Activated naive CD8-positive, alpha-beta T cell treated with anti-CD3 and anti-CD28 coated beads, Interleukin-2, amount 50 U/mL, for 16 hours (primary cell): ENCODE data around the gene DLX4.

ENCODE experiments used
- DNase-seq: peaks from one replicate; pipeline ENCODE4 v3.0.0-alpha.2; 2020; ENCODE audit warnings: low read depth, low spot score

DLX4 gene

DNA sequence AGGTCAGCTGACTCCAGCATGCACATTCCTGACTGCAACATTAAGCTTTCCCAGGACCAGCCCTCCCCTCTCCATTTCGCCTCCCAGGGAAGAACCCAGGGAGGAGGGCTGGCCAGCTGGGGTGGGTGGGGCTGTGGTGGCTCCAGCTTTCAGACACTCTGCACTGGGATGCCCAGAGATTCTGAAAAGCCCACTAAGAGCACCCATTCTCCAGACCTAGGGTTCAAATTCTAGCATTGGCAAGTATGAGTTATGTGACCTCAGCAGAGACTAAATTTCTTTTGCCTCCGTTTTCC lies 18.2 kb downstream of the DLX4 start:
- DNase-seq, result no peak

DNA sequence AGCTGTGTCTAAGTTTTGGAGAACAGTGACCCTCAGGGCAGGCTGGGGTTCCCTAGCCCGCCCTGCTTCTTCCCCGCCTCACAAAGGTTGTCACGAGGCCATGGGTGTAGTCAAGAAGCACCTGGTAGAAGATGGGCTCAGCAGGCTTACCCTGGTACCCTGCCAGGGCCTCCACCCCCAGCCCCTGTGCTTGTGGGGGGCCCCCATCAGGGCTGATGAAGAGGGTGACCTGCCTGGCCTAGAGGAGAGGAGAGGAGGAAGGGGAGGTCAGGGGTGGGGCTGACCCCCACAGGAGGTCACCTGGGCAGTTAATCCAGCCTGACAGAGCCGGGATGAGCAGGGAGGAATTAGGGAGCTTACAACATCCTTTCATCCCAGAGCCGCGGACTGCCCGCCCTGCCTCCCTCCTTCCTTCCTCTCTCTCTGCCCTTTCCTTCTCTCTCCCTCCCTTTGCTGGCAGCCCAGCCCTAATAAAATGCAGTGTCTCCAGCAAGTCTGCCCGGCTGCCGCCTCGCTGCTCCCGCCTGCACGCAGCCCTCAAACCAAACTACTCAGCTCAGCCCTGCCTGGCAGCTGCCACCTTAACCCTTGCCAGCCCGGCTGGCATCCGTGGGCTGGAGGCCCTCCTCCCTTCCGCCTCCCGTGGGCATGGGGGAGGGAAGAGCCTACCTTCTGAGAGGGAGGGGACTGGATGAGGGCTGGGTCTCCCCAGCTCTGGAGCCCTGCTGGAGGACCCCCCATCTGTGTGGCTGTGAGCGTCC lies 18.9 kb downstream of the DLX4 start:
- no peak for DNase-seq

DNA sequence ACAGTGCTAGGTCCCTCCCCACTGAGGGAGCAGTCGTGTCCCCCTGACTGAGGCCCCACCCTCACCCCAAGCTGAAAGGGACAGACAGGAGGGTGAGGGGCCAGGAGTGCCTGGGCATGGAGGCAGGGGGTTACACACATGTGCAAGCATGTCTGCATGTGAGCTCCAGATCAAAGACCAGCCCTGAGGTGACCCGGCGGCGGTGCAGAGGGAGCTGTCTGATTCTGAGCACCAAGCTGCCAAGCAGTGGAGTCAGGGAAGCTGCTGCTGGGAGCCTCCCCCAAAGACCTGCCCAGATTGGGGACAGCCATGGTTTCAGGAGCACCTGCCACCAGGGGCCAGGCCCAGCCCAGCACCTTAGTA lies 20.5 kb downstream of the DLX4 start:
- DNase-seq, result no peak

GRCh38 chr17:49990331-49990730 lies 21.3 kb downstream of the DLX4 start:
- no peak for DNase-seq

DNA sequence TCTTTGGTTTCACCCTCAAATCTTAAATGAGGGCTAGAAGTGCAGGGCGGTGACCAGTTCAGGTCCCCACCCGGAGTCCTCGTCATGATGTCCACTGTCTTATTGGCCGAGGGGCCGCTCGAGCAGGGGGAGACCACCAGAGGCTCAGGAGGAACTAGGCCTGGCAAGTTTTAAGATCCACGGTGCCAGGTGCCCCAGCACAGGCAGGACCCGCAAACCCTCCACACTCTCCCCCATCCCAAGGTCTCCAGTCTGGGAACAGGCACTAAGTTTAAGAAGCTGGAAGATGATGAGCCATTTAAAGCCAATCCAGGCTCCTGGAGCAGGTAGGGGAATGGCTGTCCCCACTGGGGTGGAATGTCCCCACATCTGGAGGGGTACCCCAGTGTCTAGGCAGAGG lies 21.9 kb downstream of the DLX4 start:
- DNase-seq, result no peak

DNA sequence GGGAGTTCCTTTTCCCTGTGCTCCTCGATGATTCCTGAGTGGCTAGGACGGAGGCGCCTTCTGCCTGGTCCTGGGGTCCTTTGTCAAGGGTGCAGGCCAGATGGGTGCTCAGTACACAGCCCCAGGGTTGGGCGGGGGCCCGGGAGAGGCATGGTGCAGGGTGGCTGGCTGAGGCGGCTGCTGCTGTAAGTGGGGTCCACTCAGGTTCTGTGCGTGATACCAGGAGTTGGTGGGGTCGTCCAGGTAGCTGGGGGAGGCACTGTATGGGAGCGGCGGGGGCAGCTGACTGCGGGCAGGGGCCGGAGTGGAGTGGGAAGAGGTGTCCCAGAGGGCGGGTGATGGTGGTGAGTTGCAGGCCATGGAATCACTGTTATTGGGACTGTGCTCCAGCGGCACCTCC lies 22.4 kb downstream of the DLX4 start:
- DNase-seq, result no peak

- DNase-seq, result no peak
Measured at GRCh38 chr17:49992191-49992932, 23.4 kb downstream of the DLX4 start.

GRCh38 chr17:49992933-49993422 lies 24.0 kb downstream of the DLX4 start:
- no peak for DNase-seq

DNA sequence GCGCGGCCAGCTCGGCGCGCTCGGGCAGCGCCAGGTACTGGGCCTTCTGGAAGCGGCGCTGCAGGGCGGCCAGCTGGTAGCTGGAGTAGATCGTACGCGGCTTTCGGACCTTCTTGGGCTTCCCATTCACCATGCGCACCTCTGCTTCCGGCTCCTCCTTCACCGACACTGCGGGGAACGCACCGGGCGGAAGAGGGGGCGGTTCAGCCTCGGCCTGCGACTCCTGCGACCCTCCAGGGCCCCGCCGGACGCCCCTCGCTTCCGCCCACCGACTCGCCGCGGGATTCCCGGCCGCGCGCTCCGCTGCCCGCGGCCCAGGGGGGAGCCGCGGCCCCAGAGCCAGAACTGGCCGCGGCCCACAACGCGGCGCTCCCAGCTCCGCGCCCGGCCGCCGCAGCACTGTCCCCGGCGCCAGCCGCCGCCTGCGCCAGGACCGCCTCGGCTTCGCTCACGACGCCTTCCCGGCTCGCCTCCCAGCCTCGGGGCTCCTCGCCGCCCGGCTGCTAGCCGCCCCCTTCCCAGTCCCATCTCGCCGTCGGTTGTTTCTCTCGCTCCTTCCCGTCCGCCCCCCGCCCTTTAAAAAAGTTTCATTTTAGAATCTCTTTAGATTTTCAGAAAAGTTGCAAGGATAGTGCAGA lies 24.6 kb downstream of the DLX4 start:
- DNase-seq, result no peak

- no peak for DNase-seq
Measured at GRCh38 chr17:49994085-49995054, 25.4 kb downstream of the DLX4 start.

GRCh38 chr17:49995055-49995738 lies 26.2 kb downstream of the DLX4 start, which contains the start of gene DLX3:
Gene DLX3, minus strand, starts transcription at chr17:49995224. Its CDS starts 226 bp downstream, at chr17:49994998.
- DNase-seq, result no peak

- no peak for DNase-seq
Measured at GRCh38 chr17:49996121-49996494, 27.1 kb downstream of the DLX4 start.

- DNase-seq, result peak; percentile 32
Measured at GRCh38 chr17:49996495-49997300, 27.7 kb downstream of the DLX4 start.

GRCh38 chr17:49997301-49997650 lies 28.3 kb downstream of the DLX4 start:
- no peak for DNase-seq

GRCh38 chr17:49997773-49998703 lies 29.0 kb downstream of the DLX4 start:
- DNase-seq, result peak; percentile 79

DNA sequence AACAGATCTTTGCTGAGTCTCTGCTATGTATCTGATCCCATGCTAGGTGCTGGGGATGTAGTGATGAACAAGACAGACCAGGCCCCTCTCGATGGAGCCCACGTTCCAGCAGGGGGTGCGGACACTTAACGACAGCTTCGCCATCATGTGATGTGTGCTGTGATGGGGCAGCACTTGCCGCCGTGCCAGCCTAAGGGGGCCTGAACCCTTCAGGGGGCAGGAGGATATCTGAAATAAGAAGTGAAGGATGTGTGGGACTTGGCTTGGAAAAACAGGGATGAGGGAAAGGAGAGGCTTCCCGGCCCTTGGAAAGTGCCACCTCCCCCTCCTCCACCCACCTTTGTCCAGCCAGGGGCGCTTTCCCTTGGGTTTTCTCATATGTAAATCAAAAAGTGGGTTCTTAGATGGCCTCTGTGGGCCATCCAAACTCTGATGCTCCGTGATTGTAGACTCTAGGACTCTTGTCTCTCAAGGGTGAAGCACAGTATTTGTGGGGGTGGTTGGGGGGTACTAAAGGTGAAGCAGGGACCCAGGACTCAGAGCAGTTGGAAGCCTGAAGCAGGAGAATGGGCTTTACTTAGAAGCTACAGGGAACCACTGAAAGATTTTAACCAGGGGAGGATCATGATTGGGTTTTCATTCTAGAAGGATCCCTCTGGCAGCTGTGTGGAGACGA lies 30.0 kb downstream of the DLX4 start:
- no peak for DNase-seq

DNA sequence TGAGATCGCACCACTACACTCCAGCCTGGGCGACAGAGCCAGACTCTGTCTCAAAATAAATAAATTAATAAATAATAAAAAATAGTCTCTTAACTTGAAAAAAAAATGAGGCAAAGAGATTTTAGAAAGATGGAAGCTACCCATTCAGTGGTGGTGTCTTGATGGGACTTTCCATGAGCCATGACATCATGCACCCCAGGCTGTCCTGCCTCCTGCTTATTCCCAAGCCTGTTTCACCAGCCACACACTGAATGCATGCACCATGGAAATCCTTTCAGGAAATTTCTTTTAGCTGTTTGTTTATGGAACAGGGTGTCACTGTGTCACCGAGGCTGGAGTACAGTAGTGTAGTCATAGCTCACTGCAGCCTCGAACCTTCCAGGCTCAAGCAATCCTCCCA lies 34.9 kb downstream of the DLX4 start:
- DNase-seq, result no peak

GRCh38 chr17:50009282-50009681 lies 40.3 kb downstream of the DLX4 start:
- DNase-seq, result no peak

DNA sequence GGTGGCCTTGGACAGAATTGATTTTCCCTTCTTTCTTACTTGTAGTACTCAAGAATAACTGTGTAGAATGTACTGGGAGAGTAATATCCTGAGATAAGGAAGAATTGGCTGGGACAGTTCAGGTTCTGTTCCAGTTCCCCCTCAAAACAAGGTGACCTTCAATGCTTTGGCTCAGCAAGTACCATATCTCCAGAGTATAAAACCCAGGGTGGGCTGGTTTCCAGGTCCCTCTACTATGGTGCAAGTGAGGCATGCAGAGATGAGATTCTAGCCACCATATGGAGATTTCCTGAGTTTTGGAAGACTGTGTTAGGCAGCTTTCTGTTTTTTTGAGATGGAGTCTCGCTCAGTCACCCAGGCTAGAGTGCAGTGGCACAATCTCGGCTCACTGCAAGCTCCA lies 44.1 kb downstream of the DLX4 start:
- DNase-seq, result no peak
